Measurements from ENCODE around the gene LEPROT.

DNA sequence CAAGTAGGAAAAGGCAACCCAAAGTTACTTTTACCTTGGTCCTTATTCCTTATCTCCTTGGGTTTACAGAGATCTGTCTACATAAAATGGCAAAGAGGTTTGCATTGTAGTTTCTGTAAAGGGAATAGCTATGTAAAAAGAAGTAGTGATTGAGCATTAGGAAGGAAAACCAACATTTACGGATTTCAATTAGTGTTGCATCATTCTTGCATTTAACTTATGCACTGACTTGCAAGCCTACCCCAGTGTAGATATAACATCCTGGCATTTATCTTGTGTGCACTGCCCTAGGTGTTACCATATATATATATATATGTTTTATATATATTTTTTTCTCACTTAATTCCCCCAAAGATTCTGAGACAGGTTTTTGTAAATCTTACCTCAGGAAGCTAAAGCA is 3.7 kb upstream of the LEPROT start:
- no peak for TF ChIP-seq CTCF (IDR thresholded peaks at IDR 0.05)
- TF ChIP-seq ZFX (IDR thresholded peaks at IDR 0.05; ENCODE audit: borderline replicate concordance) = no peak

Measured in 22Rv1 (cell line).